NCI-H2107 treated with DMSO at 0.1 percent for 48 hours (cell line): ENCODE results near the gene DHRS13.
"Not testable (repeated sequence)": the region's sequence is repeated elsewhere in the genome, so short reads cannot be mapped to it uniquely, and the experiment has no call there.

Experiments used
- DNase-seq: peaks from one replicate; lab custom pipeline; 2025; ENCODE audit not compliant: unreplicated experiment; lab: John Stamatoyannopoulos, UW

The DHRS13 gene

GRCh38 chr17:28906276-28906675 is 3.4 kb upstream of the DHRS13 start:
- DNase-seq, result no peak

DNA sequence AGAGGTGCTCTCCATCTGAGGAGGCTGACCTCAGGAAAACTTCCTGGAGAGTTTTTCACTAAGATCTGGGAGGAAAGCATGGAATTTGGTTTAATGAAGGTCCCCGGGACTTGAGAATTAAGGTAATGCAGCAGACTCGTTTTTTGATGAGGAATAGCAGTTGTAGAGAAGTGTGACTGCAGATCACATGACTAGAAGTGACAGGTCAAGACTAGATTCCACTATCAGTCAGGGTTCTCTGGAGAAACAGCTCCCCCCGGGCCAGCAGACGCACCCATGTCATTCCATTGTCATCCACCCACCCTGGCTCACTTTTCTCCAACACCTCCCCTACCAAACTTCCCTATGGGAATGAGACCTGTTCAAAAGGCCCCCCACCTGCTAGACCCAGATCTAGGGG is 1.9 kb upstream of the DHRS13 start:
- DNase-seq, result no peak

DNA sequence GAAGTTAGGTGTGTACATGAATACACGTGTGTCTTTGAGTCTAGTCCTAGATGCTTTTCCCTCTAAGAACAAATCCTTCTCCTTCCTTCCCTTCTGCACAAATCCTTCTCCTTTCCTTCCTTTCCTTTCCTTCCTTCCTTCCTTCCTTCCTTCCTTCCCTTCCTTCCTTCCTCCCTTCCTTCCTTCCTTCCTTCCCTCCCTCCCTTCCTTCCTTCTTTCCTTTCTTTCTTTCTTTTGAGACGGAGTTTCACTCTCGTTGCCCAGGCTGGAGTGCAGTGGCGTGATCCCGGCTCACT is 615 bp upstream of the DHRS13 start:
- not testable (repeated sequence) for DNase-seq

GRCh38 chr17:28901866-28902818 is 737 bp downstream of the DHRS13 start:
- DNase-seq, result peak; percentile 18

DNA sequence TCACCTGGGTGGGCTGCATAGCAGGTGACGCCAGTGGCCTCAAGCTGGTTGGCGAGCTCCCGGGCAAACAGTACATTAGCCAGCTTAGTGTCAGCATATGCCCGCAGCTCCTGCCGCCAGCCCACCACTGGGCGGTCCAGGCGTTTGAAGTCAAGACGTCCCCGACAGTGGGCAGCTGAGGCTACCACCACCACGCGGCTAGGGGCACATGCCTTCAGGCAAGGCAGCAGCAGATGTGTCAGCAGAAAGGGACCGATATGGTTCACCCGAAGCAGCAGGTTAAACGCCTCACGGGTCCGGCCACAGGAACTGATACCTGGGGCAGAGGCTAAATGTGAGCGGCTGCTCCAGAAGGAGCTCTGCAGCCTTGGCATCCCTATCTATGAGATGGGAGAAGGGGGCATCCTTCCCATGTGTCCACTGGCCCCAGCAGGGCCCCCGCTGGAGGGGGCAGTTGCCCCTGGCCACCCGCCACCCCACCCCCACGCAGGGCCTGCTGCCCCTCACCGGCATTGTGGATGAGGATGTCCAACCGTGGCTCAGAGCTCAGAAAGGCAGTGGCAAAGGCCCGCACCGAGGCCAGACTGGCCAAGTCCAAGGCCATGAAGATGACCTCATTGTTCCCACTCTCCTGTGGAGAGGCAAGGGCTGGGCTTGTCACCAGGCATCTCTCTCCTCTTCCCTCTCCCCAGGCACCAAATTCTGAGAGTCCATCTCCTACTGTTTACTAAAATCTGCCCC is 1.7 kb downstream of the DHRS13 start:
- no peak for DNase-seq

DNA sequence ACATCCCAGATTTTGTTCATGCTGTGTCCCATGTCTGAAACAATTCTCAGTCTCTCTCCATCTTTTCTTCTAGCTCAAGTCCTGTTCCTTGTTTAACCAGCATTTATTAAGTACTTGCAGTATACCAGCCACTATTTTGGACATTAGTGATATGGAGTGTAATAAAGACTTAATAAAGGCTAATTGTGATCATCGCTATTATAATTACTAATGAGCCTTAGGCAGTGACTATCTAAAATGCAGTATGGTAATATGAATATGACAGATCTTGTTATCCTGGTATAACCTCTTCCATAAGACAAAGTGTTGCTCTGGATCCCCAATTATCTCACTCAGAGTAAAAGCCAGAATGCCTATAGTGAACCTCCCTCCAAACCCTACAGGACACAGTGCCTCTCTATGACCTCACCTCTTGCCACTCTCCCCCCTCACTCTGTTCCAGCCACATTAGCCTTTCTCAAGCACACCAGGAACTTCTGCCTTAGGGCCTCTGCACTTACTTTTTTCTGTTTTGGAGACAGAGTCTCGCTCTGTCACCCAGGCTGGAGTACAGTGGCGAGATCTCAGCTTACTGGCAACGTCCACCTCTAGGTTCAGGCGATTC is 3.6 kb downstream of the DHRS13 start:
- no peak for DNase-seq

DNA sequence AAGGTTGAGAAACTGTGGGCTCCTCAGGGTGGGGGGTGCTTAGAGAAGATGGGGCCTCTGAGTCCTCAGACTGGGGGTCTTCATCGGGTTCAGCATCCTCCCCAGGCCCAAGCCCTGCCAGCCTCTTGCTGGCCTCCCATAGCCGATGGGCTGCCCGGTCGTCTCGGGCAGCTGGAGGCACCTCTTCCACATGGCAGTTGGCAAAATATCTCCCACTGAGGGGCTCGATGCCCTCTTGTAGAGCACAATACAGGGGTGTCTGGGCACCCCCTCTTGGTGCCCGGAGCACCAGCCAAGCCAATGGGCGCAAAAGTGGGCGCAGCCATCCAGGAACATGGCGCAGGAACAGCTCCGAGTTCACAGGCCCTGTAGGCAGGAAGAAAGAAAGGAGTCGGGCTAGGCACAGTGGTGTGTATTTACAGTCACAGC is 4.3 kb downstream of the DHRS13 start:
- no peak for DNase-seq

GRCh38 chr17:28897769-28898526 is 4.9 kb downstream of the DHRS13 start:
- no peak for DNase-seq

GRCh38 chr17:28896884-28897768 is 5.8 kb downstream of the DHRS13 start, which contains the start of gene FLOT2:
TSS of gene FLOT2 (minus strand) at chr17:28897733. CDS start at chr17:28897574, 159 bp downstream.
- peak; percentile 67 for DNase-seq

DNA sequence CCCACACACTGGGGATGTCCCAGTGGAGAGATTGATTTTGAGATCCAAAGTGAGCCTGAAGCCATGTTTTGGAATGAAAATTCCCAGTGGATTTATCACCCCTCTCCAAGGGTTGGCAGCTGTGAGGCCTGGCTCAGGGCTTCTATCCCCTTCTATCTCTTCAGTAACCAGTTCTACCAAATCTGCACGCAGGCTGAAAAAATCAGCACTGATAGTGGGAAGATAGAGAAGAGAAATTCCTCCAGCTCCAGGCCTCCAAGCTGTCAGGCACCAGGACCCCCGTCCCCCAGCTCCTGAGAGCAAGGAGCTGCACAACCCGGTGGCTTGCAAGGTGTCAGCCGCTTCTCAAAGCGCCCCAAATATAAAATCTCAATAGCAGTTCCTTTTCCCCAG is 6.4 kb downstream of the DHRS13 start:
- DNase-seq, result no peak

- DNase-seq, result no peak
Measured at GRCh38 chr17:28895794-28896447, 7.0 kb downstream of the DHRS13 start.

DNA sequence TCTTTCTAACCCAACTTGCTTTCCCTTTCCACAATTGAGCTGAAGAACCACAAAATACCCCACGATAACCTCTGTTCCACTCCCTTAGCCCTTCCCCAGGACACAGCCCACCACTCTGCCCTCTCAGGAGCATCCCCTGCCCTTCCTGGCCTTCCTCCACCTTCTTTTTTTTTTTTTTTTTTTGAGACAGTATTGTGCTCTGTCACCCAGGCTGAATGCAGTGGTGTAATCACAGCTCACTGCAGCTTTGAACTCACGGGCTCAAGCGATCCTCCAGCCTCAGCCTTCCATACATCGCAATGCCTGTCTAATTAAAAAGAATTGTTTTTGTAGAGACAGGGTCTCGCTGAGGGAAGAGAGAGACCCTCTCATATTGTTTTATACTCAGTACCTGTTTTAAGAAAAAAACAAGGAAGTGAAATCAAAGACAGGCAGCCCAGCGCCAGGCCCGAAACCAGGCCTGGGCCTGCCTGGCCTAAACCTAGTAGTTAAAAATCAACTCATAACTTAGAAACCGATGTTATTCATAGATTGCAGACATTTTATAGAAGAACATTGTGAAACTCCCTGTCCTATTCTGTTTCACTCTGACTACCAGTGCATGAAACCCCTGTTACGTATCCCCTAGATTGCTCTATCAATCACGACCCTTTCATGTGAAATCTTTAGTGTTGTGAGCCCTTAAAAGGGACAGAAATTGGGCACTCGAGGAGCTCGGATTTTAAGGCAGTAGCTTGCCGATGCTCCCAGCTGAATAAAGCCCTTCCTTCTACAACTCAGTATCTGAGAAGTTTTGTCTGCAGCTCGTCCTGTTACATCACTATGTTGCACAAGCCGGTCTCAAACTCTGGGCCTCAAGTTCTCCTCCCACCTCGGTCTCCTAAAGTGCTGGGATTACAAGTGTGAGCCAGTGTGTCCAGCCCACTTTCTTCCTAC is 9.4 kb downstream of the DHRS13 start:
- not testable (repeated sequence) for DNase-seq

- no peak for DNase-seq
Measured at GRCh38 chr17:28892024-28892423, 10.9 kb downstream of the DHRS13 start.

DNA sequence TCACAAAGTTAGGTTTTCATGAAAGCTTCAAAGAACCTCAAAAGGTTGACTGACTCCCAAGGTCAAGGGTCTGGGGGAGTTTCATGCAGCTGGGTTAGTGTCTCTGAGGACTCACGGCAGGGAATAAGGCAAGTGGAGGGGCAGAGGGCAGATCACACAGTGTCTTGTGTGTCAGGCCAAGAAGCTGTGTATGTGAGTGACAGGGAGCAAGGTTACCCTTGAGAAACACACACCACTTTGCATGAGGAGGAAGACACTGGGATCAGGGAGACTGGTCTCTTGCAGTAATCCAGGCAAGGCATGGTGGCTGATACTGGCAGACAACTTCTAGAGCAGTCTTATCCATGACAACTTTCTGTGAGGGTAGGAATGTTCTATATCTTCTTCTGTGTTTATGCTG is 11.7 kb downstream of the DHRS13 start:
- no peak for DNase-seq

DNA sequence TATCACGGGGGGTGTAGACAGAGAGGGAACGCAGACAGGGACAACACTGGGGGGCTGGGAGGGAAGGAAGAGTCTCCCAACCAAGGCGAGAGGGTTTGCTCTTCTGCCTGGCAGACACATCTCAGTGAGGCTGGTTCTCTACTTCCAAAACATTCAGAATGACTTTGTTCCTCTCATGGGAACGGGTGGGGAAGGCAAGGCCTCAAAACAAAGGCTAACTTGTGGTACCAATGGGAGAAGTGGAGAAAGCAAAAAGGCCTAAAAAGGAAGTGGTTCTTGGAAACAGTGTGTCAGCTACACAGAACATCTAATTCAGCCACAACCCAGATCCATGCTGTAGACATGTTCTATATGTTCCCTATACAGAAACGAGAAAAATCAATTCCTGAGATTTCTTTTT is 12.9 kb downstream of the DHRS13 start:
- DNase-seq, result no peak

- no peak for DNase-seq
Measured at GRCh38 chr17:28888832-28889231, 14.0 kb downstream of the DHRS13 start.

GRCh38 chr17:28887871-28888471 is 14.9 kb downstream of the DHRS13 start:
- no peak for DNase-seq

GRCh38 chr17:28885951-28886350 is 16.9 kb downstream of the DHRS13 start:
- DNase-seq, result no peak
